Measurements from ENCODE around the gene FHIT.

The FHIT gene

DNA sequence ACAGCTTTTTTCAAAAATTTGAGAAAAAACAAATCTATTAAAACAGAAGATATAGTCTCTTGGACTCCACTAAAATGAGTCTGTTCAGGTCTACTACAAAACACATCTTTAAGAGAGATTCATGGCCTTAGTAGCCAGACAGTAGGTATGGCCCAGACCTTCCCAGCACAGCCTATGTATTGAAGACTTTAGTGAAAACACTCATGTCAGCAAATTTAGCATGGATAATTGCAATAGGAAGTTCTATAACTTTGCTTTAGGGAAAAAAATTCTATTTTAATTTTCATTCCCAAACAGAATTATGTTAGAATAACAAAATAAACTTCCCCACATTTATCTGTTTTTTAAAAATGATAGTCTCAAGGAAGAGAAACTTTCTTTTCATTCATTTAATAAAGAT is 976.6 kb downstream of the FHIT start:
- Histone ChIP-seq H3K4me1 (ENCODE audit: control insufficient read depth, insufficient read depth, low read length) (no peaks in the 10 kb centered on the region), H3K27me3 (ENCODE audit: control insufficient read depth, insufficient read depth, low read length) (no peaks in the 10 kb centered on the region), H3K36me3 (ENCODE audit: control insufficient read depth, insufficient read depth, low read length) (no peaks in the 10 kb centered on the region), H3K9ac (ENCODE audit: low read depth, low read length) (no peak overlapping the region), H3K4me3 (ENCODE audit: low read depth, low read length) (no peak overlapping the region), H3K9me3 (ENCODE audit: control insufficient read depth, insufficient read depth, low read length) (no peaks in the 10 kb centered on the region)

DNA sequence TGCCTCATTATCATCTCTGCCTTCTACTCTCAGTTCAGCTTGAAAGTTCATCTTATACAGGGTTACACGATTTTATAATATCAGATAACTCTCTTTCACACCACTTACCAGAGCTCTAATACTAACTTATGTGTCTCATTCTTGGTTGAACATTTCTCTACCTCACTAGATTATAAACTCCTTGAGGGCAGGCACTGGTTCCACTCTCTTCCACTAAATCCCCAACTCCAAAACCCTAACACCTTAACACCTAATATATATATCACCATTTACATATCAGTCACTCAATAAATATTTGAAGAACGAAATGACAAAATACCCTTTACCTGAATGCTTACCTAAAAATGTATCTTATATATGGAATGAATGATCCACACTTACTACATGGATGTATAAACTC is 977.2 kb downstream of the FHIT start:
- Histone ChIP-seq H3K9me3 (ENCODE audit: control insufficient read depth, insufficient read depth, low read length) (no peaks in the 10 kb centered on the region), H3K36me3 (ENCODE audit: control insufficient read depth, insufficient read depth, low read length) (no peaks in the 10 kb centered on the region), H3K9ac (ENCODE audit: low read depth, low read length) (no peak overlapping the region), H3K27me3 (ENCODE audit: control insufficient read depth, insufficient read depth, low read length) (no peaks in the 10 kb centered on the region), H3K4me3 (ENCODE audit: low read depth, low read length) (no peak overlapping the region), H3K4me1 (ENCODE audit: control insufficient read depth, insufficient read depth, low read length) (no peaks in the 10 kb centered on the region)

DNA sequence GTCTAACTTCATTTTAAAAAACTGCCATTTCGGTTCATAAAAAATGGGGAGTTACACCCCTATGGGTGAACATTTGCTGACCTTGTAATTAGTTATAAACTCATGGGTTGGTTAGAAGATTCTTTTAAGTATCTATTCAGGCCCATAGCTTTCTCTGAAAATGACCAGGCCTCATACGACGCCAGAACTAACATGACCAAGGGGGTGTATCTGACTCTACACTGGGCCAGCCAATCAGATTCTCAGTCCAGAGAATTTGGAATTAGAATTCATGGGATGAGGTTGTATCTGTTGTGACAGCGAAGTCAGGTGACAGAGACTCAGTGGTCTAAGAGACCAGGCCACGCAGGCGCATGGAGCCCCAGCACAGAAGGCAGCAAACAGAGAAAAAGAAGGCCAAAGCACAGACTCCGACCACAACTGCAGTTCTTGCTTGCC is 981.4 kb downstream of the FHIT start:
- Histone ChIP-seq H3K9ac (ENCODE audit: low read depth, low read length) (no peak overlapping the region), H3K27me3 (ENCODE audit: control insufficient read depth, insufficient read depth, low read length) (no peaks in the 10 kb centered on the region), H3K36me3 (ENCODE audit: control insufficient read depth, insufficient read depth, low read length) (no peaks in the 10 kb centered on the region), H3K4me3 (ENCODE audit: low read depth, low read length) (no peak overlapping the region), H3K4me1 (ENCODE audit: control insufficient read depth, insufficient read depth, low read length) (no peaks in the 10 kb centered on the region), H3K9me3 (ENCODE audit: control insufficient read depth, insufficient read depth, low read length) (no peaks in the 10 kb centered on the region)

DNA sequence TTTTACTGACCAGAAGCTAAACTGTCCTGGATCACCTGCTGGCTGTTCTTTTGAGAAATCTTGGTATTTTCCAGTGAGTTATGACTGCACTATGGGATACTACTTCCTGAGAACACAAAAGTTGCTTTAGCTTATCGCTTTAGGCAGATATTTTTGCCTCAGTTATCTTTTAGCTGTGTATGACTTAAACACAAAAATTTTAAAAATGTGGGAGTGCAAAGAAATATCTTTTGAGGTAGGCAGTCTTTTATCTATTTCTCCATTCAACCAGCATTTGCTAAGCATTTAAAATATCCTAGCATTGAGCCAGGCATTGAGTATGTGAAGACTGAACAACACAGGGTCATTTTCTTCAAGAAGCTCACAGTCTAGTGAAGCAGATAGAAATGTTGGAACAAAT is 981.9 kb downstream of the FHIT start:
- Histone ChIP-seq H3K27me3 (ENCODE audit: control insufficient read depth, insufficient read depth, low read length) (no peaks in the 10 kb centered on the region), H3K9ac (ENCODE audit: low read depth, low read length) (no peak overlapping the region), H3K36me3 (ENCODE audit: control insufficient read depth, insufficient read depth, low read length) (no peaks in the 10 kb centered on the region), H3K4me3 (ENCODE audit: low read depth, low read length) (no peak overlapping the region), H3K9me3 (ENCODE audit: control insufficient read depth, insufficient read depth, low read length) (no peaks in the 10 kb centered on the region), H3K4me1 (ENCODE audit: control insufficient read depth, insufficient read depth, low read length) (no peaks in the 10 kb centered on the region)

DNA sequence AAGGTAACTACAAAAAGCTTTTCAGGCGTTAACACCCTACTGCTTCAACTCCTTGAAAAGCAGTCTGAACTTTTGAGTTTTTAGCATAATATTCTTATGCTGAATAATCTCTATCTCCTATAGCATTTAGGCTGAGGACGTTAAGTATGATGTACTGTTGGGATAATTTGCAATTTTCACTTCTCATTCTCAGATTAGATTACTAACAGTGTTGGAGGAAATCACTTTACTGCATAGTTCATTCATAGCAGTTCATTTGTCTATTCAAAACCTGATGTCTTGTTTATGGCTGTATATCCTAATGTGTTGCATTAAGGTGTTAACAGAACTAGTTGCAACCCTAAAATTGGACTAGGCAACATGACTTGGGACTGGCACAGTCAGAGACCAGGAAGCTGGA is 983.1 kb downstream of the FHIT start:
- Histone ChIP-seq H3K36me3 (ENCODE audit: control insufficient read depth, insufficient read depth, low read length) (no peaks in the 10 kb centered on the region), H3K27me3 (ENCODE audit: control insufficient read depth, insufficient read depth, low read length) (no peaks in the 10 kb centered on the region), H3K9me3 (ENCODE audit: control insufficient read depth, insufficient read depth, low read length) (no peaks in the 10 kb centered on the region), H3K4me3 (ENCODE audit: low read depth, low read length) (no peak overlapping the region), H3K4me1 (ENCODE audit: control insufficient read depth, insufficient read depth, low read length) (no peaks in the 10 kb centered on the region), H3K9ac (ENCODE audit: low read depth, low read length) (no peak overlapping the region)

DNA sequence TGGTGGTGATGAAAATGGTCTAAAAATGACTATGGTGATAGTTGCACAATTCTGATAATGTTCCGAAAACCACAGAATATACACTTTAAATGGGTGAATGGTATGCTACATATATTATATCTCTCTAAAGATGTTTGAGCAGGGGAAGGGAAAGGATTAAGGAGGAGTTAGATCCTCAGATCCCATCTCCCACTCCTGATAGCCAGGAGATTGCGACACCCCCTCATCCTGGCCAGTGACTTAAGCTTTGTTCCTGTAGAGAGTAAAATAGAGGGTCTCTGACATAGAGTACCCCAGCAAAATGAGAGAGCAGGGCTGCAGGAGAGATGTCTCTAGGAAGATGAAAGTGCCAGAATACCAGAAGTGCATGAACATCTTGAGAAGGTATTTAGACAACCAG is 984.8 kb downstream of the FHIT start:
- Histone ChIP-seq H3K4me1 (ENCODE audit: control insufficient read depth, insufficient read depth, low read length) (no peaks in the 10 kb centered on the region), H3K9ac (ENCODE audit: low read depth, low read length) (no peak overlapping the region), H3K27me3 (ENCODE audit: control insufficient read depth, insufficient read depth, low read length) (no peaks in the 10 kb centered on the region), H3K36me3 (ENCODE audit: control insufficient read depth, insufficient read depth, low read length) (no peaks in the 10 kb centered on the region), H3K9me3 (ENCODE audit: control insufficient read depth, insufficient read depth, low read length) (no peaks in the 10 kb centered on the region), H3K4me3 (ENCODE audit: low read depth, low read length) (no peak overlapping the region)

DNA sequence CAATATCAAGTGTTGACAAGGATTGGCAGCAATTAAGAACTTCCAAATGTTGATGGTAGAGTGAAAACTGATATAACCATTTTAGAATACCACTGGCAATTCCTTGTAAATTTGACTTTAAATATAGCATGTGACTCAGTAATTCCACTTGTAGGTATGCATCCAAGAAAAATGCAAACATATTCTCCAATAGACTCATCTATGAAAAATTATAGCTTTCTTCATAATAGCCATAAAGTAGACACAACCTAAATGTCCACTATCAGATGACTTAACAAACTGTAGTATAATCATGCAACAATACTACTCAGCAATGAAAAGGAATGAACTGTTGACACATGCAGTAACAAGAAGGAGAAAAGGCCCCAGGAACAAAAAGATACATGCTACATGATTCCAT is 988.1 kb downstream of the FHIT start:
- no peaks in the 10 kb centered on the region for H3K4me1 ChIP-seq (ENCODE audit: control insufficient read depth, insufficient read depth, low read length)
- no peaks in the 10 kb centered on the region for H3K36me3 ChIP-seq (ENCODE audit: control insufficient read depth, insufficient read depth, low read length)
- H3K27me3 ChIP-seq (ENCODE audit: control insufficient read depth, insufficient read depth, low read length): no peaks in the 10 kb centered on the region
- H3K9me3 ChIP-seq (ENCODE audit: control insufficient read depth, insufficient read depth, low read length): no peaks in the 10 kb centered on the region
- no peak overlapping the region for H3K9ac ChIP-seq (ENCODE audit: low read depth, low read length)
- H3K4me3 ChIP-seq (ENCODE audit: low read depth, low read length): no peak overlapping the region

DNA sequence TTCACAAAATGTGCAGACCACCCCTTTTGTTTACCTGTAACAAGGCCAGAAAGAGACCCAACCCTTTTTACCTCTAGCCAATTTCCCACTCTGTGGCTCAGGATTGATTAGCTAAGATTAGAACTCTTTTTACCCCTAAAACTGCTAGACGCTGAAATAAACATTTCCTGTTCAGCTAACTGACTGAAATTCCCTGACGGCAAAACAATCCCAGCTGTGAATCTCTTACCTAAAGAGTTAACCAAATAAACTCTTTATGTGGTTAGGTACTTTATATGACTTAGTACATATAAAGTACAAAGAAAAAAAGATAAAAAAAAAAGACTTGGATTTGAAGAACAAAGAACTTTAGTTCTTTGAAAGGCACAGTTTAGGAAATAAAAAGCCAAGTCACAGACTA is 988.7 kb downstream of the FHIT start:
- Histone ChIP-seq H3K27me3 (ENCODE audit: control insufficient read depth, insufficient read depth, low read length) (no peaks in the 10 kb centered on the region), H3K9me3 (ENCODE audit: control insufficient read depth, insufficient read depth, low read length) (no peaks in the 10 kb centered on the region), H3K4me3 (ENCODE audit: low read depth, low read length) (no peak overlapping the region), H3K9ac (ENCODE audit: low read depth, low read length) (no peak overlapping the region), H3K36me3 (ENCODE audit: control insufficient read depth, insufficient read depth, low read length) (no peaks in the 10 kb centered on the region), H3K4me1 (ENCODE audit: control insufficient read depth, insufficient read depth, low read length) (no peaks in the 10 kb centered on the region)

DNA sequence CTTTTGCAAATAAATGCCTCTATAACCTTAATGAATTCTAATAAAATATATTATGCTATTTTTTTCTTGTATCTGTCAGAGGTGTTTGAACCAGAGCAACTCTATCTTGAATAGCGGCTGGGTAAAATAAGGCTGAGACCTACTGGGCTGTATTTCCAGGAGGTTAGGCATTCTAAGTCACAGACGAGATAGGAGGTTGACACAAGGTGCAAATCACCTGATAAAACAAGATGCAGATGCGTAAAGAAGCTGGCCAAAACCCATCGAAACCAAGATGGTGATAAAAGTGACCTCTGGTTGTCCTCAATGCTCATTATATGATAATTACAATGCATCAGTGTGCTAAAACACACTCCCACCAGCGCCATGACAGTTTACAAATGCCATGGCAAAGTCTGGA is 990.7 kb downstream of the FHIT start:
- Histone ChIP-seq H3K36me3 (ENCODE audit: control insufficient read depth, insufficient read depth, low read length) (no peaks in the 10 kb centered on the region), H3K27me3 (ENCODE audit: control insufficient read depth, insufficient read depth, low read length) (no peaks in the 10 kb centered on the region), H3K9ac (ENCODE audit: low read depth, low read length) (no peak overlapping the region), H3K4me1 (ENCODE audit: control insufficient read depth, insufficient read depth, low read length) (no peaks in the 10 kb centered on the region), H3K9me3 (ENCODE audit: control insufficient read depth, insufficient read depth, low read length) (no peaks in the 10 kb centered on the region), H3K4me3 (ENCODE audit: low read depth, low read length) (no peak overlapping the region)

DNA sequence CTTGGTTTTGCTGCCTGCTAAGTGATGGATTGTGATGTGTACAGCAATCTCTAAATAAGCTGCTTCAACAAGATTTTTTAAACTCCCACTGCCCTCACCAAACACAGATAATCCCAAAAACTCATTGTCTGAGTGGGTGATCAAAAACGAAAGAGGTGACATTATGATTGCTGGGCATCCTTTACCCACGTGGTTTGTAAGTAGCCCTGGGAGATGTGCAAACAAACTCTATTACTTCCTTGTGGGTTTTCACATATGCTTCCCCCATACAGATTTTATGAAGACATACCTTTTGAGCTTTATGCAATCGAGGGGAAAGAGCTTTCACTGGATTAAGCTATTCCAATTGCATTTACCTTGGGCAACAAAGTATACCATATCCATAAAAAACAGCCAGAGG is 1000.4 kb downstream of the FHIT start:
- Histone ChIP-seq H3K27me3 (ENCODE audit: control insufficient read depth, insufficient read depth, low read length) (no peaks in the 10 kb centered on the region), H3K4me3 (ENCODE audit: low read depth, low read length) (no peak overlapping the region), H3K4me1 (ENCODE audit: control insufficient read depth, insufficient read depth, low read length) (no peaks in the 10 kb centered on the region), H3K9ac (ENCODE audit: low read depth, low read length) (no peak overlapping the region), H3K9me3 (ENCODE audit: control insufficient read depth, insufficient read depth, low read length) (no peaks in the 10 kb centered on the region), H3K36me3 (ENCODE audit: control insufficient read depth, insufficient read depth, low read length) (no peaks in the 10 kb centered on the region)

DNA sequence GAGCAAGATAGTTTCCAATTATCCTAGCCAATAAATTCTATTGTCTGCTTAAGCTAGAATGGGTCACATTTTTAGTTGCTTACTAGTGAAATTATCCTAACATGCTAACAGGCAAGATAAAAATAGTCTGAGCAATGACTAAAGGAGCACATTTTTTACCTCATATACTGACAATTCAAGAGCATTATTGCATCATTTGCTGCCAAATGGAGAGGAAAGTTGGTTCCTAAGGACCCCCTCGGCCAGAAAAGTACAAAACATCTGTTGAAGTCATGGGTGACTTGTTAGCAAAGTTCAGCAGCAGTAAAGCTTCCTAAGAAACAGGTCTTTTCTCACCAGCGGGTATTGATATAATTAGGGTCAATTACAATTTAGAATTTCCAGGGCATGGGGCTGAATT is 1001.0 kb downstream of the FHIT start:
- Histone ChIP-seq H3K36me3 (ENCODE audit: control insufficient read depth, insufficient read depth, low read length) (no peaks in the 10 kb centered on the region), H3K9me3 (ENCODE audit: control insufficient read depth, insufficient read depth, low read length) (no peaks in the 10 kb centered on the region), H3K27me3 (ENCODE audit: control insufficient read depth, insufficient read depth, low read length) (no peaks in the 10 kb centered on the region), H3K9ac (ENCODE audit: low read depth, low read length) (no peak overlapping the region), H3K4me1 (ENCODE audit: control insufficient read depth, insufficient read depth, low read length) (no peaks in the 10 kb centered on the region), H3K4me3 (ENCODE audit: low read depth, low read length) (no peak overlapping the region)

DNA sequence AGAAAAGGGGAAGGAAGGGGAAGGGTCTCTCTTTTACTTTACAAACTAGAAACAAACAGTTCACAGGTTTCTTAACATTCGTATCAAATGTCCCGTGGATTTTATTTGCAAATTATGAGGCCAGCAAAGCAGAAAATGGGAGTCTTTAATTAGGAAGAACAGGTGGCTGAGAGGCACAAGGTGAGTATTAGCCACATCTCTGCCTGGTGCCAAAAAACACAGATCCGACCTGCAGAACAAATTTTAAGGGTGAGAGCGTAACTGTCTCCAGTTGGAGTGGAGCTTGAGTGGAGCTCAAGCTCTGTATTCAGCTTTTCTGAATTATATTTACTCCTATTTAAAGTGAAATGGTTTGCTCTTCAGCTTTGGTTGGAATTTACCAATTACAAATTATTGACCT is 1004.9 kb downstream of the FHIT start:
- Histone ChIP-seq H3K4me3 (ENCODE audit: low read depth, low read length) (no peak overlapping the region), H3K9ac (ENCODE audit: low read depth, low read length) (no peak overlapping the region), H3K4me1 (ENCODE audit: control insufficient read depth, insufficient read depth, low read length) (no peaks in the 10 kb centered on the region), H3K36me3 (ENCODE audit: control insufficient read depth, insufficient read depth, low read length) (no peaks in the 10 kb centered on the region), H3K9me3 (ENCODE audit: control insufficient read depth, insufficient read depth, low read length) (no peaks in the 10 kb centered on the region), H3K27me3 (ENCODE audit: control insufficient read depth, insufficient read depth, low read length) (no peaks in the 10 kb centered on the region)

DNA sequence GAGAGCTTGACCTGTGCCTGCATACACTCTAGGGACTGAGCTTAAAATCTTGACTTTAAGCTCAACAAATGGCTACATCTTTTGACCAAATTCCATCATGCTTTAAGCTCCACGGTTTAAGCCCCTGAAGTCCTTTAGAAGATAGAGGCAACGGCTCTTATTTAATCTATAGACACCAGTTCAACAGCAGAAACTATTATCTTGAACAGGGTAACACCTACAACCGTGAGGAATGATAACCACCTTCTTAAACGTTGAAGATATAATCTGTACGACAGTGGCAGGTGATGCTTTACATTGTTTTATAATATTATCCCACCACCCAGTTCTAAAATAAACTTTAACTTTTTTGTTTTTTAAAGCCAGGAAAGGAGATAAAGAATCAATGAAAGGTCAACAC is 1007.8 kb downstream of the FHIT start:
- Histone ChIP-seq H3K4me3 (ENCODE audit: low read depth, low read length) (no peak overlapping the region), H3K9me3 (ENCODE audit: control insufficient read depth, insufficient read depth, low read length) (no peaks in the 10 kb centered on the region), H3K9ac (ENCODE audit: low read depth, low read length) (no peak overlapping the region), H3K27me3 (ENCODE audit: control insufficient read depth, insufficient read depth, low read length) (no peaks in the 10 kb centered on the region), H3K36me3 (ENCODE audit: control insufficient read depth, insufficient read depth, low read length) (no peaks in the 10 kb centered on the region), H3K4me1 (ENCODE audit: control insufficient read depth, insufficient read depth, low read length) (peaks cover 11% of the 10 kb centered on the region)
